HG03108 (cell line): ENCODE data around the gene CPNE8.

Experiments
- ATAC-seq: cut with Tn5 transposase; IDR thresholded peaks from one replicate; pipeline ENCODE4 v1.9.1; 2021; ENCODE audit warnings: moderate library complexity; ENCODE audit not compliant: unreplicated experiment

Gene CPNE8

DNA sequence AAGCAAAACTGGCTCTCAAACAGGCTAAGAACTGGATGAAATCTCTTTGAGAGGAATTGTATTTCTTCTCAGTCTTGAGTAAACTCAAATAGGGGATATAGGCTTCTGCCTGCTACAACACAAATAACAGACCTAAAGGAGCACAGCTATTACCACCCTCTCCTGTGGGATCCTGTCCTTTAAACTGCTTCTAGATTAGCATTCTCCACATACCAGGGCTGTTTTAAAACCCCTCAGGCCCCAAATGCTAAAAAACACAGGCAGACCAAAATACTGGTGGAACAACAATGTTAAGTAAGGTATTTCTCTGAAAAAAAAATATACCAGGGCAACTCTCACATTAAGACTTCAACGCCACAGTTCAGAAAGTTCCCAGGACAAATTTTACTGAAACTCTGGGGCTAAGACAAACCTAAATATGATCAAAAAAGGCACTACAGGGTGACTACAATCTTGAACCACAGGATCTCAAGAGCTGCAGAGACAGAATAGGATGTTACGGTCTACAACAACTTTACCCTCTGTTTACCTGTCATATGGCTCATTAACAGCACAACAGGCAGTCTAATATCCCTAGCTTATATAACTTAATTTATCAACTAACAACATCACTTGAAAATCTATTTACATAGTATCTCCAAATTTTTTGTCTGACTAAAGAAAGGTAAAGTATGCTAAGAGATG, 7.2 kb downstream of the CPNE8 start:
- no peak for ATAC-seq

GRCh38 chr12:38895446-38895845, 9.9 kb downstream of the CPNE8 start:
- ATAC-seq: no peak

GRCh38 chr12:38892976-38893375, 12.4 kb downstream of the CPNE8 start:
- no peak for ATAC-seq

DNA sequence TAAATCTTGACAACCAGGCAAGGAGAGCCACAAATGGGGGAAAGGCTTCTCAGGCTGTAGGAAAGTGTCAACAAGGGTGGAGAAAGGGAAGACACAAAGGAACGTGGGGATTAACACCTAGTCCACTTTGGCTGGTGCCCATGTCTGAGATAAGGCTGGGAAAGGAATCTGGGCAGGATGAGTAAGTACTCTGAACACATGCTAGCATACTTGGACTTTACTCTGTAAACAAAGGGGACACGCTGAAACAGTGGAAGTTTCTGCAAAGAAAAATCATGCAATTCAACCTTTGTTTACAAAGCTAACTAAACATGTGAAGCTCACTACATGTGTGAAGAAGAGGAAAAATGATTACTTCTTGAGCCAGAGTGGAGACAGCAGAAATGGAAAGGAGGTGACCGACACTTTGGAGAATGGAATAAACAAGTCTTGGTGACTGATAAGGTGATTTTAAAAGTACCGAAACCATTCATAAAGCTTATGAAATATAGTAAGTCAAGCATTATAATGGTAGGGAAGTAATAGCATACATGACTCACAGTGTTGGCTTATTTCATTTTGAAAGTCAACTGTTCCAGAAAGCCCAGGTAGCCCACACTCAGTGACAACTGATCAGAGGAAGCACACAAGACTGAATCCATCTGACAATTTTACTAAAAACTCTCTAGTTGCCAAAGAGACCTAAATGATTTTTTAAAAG, 13.2 kb downstream of the CPNE8 start:
- ATAC-seq: no peak

DNA sequence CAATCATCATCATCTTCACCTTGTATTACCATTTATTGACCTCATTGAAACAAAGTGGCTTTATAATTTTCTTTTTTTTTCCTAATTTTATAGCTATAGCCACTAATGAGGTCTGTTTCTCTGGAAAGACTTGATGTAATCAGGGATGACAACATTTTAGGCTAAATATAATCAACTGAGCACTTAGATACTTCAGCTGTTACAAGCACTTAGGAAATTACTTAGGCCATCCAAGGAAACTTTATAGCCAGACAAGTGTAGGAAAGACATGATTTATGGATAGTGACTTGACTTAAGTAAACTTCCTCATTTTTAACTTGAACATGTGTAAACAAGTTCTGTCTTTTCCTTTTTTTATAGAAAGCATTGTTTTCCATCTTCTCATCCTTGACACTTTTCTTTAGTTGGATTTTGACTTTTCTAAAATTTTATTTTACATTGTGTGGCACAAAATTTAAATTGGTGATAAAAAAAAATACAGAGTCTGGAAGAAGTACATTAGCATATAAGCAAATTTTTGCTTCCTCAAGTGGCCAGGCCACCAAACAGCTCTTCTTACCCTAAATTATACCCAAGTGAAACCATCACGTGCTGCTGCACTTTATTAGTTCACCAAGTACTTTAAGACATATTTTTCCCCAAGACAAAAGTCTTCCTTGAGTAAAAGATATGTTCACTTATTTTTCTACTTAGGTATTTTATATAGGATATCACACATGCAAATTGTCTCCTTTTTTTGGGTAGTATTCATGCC, 15.1 kb downstream of the CPNE8 start:
- ATAC-seq: no peak

- ATAC-seq: no peak
Observed at GRCh38 chr12:38889297-38889815, 16.0 kb downstream of the CPNE8 start.

- ATAC-seq: no peak
Observed at GRCh38 chr12:38887770-38888169, 17.6 kb downstream of the CPNE8 start.

- no peak for ATAC-seq
Observed at GRCh38 chr12:38886931-38887330, 18.5 kb downstream of the CPNE8 start.

DNA sequence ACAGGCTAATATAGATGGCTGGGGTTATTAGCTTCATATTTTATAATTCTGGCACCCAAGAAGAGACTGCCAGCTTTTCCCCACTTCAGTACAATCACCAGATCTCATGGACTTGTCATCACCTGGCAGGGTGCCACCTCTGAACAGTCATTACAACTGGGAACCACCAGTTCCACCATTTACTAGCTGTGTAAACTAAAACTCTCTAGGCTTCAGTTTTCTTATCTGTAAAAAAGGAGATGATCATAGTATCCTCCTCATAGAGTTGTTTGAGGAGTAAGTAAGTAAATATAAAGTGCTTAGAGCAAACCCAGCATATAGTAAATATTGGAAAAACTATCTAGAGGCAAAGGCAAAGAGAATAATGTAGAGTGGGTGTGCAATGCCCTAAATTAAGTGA, 19.3 kb downstream of the CPNE8 start:
- ATAC-seq: no peak

DNA sequence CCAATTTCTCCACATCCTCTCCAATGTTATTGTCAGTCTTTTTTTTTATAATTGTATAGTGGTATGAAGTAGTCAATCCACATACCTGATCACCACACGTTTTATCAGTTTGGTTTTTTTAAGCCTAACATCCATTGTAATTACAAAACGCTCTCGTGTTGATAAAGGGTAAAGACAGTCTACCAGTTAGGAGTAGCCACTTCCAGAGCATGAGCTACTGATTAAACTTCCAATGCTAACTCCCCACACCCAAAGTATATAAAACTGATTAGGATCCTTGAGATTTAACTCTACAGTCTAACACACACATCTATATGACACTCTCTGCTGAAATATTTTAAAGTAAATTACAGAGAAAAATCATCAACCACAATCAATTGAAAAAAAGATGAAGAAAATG, 20.7 kb downstream of the CPNE8 start:
- no peak for ATAC-seq

DNA sequence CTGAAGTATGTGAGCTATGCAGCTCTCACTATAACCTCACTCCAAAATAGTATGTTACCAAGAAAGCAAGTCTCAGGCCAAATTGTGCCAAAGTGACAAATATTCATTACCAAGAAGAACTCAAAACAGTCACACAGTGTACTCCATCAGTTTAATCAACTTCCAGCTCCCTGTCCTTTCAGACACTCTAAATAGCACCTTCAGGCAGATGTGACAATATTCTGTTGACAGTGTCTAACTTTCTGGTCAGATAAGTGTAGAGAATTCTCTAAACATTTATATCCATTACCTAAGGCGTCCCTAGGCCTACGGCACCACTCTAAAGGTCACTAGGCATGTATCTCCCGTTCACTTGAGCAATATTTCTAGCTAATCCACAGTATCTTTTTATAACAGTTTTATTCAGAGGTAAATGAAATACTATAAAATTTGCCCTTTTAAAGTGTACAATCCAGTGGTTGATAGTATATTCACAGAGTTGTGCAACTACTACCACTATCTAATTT, 21.7 kb downstream of the CPNE8 start:
- ATAC-seq: no peak

- no peak for ATAC-seq
Observed at GRCh38 chr12:38880288-38880687, 25.1 kb downstream of the CPNE8 start.

DNA sequence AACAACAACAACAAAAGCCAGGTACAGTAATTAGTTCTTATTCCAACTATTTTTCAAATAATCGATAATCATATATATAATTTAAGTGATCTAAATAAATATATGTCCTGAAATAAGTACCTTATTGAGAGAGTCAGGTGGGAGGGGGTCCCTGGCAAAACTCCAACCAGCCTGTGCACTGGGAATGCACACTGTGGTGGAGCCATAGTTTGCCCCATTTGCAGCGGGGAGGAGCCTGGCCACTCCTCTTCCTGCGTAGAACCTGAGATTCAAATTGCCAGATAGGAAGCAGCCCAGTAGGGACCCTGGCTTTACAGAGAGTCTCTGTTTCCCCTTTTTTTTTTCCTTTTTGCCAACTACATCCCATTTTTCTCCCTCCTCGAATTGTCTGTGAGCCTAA, 26.4 kb downstream of the CPNE8 start:
- no peak for ATAC-seq

- ATAC-seq: no peak
Observed at GRCh38 chr12:38878333-38878705, 27.1 kb downstream of the CPNE8 start.

- ATAC-seq: no peak
Observed at GRCh38 chr12:38875586-38876228, 29.7 kb downstream of the CPNE8 start.

- no peak for ATAC-seq
Observed at GRCh38 chr12:38872561-38872960, 32.8 kb downstream of the CPNE8 start.

DNA sequence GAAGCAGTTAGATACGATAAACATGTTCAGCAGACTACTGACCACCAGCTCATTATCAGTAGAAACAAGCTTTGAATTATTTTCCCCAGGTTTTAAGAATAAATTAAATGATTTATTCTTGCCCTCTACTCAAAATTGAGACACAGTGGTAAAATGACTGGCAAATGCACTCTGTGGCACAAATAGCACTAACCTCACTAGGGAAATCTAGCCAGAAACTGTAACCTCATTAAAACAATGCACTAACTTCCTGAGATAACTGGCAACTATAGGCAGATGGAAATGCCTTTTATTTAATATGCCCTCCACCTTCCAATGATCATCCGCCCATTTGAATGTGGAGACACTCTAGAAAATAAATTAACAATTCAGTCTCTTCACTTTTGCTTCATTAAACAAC, 33.2 kb downstream of the CPNE8 start:
- no peak for ATAC-seq

DNA sequence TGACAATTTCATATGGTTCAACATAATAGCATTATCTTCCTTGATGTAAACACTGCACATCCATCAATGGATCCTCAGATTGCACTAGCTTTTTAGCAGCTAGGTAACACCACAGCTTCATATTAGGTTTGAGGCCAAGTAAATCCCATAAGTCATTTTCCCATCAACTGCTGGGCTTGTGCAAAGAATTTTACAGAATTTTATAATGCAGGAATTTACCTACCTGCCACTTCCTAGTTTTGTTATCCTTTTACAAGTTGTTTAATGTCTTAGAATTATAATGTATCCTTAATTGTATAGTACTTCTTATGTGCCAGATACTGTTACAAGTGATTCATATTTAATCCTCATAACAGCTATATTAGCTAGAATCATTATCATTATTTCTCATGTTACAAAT, 36.4 kb downstream of the CPNE8 start:
- no peak for ATAC-seq

- no peak for ATAC-seq
Observed at GRCh38 chr12:38850461-38850860, 54.9 kb downstream of the CPNE8 start.

GRCh38 chr12:38847247-38847646, 58.1 kb downstream of the CPNE8 start:
- ATAC-seq: no peak

- ATAC-seq: no peak
Observed at GRCh38 chr12:38844267-38844666, 61.1 kb downstream of the CPNE8 start.
